H1 (cell line): Measurements from ENCODE around the gene ERG28.

Source experiments
- ATF3 ChIP-seq: IDR thresholded peaks from 2 replicates; pipeline ENCODE4 v1.6.1; 2011; ENCODE audit warnings: low read depth, mild to moderate bottlenecking, low read length; ENCODE audit not compliant: insufficient read depth
- CHD2 ChIP-seq: IDR thresholded peaks from 2 replicates; pipeline ENCODE4 v1.6.1; 2012; ENCODE audit warnings: low read length, improper control_type of control experiment
- CREB1 ChIP-seq: IDR thresholded peaks from 2 replicates; pipeline ENCODE4 v1.6.1; 2012; ENCODE audit warnings: inconsistent platforms
- EP300 ChIP-seq, 2 experiments: IDR thresholded peaks; 1 replicate in 1 of 2; 2 replicates in 1 of 2; pipeline ENCODE4 v1.6.1; 2011 to 2012; ENCODE audit warnings: low read depth in 2 of 2, low read length in 2 of 2, mild to moderate bottlenecking in 2 of 2, borderline replicate concordance in 1 of 2, inconsistent platforms in 1 of 2, moderate library complexity in 1 of 2
- GABPA ChIP-seq: IDR thresholded peaks from 2 replicates; pipeline ENCODE4 v1.6.1; 2011; ENCODE audit warnings: mild to moderate bottlenecking, low read length, moderate library complexity, borderline replicate concordance; ENCODE audit not compliant: insufficient read depth
- JUN ChIP-seq: IDR thresholded peaks from 2 replicates; pipeline ENCODE4 v1.6.1; 2011; ENCODE audit warnings: low read depth, mild to moderate bottlenecking, improper control_type of control experiment, low read length
- KDM4A ChIP-seq: IDR thresholded peaks from one replicate; pipeline ENCODE4 v1.7.1; 2012; ENCODE audit warnings: low read depth, mild to moderate bottlenecking, moderate library complexity, low read length, inconsistent platforms; ENCODE audit not compliant: severe bottlenecking
- POLR2A ChIP-seq, 2 experiments: IDR thresholded peaks; 1 replicate in 1 of 2; 2 replicates in 1 of 2; pipeline ENCODE4 v1.6.1; 2011; ENCODE audit warnings: low read depth in 2 of 2, low read length in 2 of 2, mild to moderate bottlenecking in 2 of 2; ENCODE audit errors: control extremely low read depth in 1 of 2
- SP1 ChIP-seq: IDR thresholded peaks from 2 replicates; pipeline ENCODE4 v1.6.1; 2011; ENCODE audit warnings: low read depth, low read length
- TCF12 ChIP-seq: IDR thresholded peaks from 2 replicates; pipeline ENCODE4 v1.6.1; 2011; ENCODE audit warnings: low read depth, mild to moderate bottlenecking, low read length
- USF2 ChIP-seq: IDR thresholded peaks from 2 replicates; pipeline ENCODE4 v1.6.1; 2011; ENCODE audit warnings: low read length, improper control_type of control experiment
- ZNF274 ChIP-seq: IDR thresholded peaks from 2 replicates; pipeline ENCODE4 v1.7.0; 2012; ENCODE audit warnings: low read length, borderline replicate concordance; ENCODE audit errors: extremely low read depth
- TF ChIP-seq, protein P1 (sequence below), 3 experiments: IDR thresholded peaks; 1 replicate in 2 of 3; 2 replicates in 1 of 3; pipeline versions ENCODE4 v1.5.1 to v1.6.1; 2011; ENCODE audit warnings: low read length in 3 of 3, mild to moderate bottlenecking in 3 of 3, inconsistent platforms in 2 of 3, low read depth in 1 of 3, moderate library complexity in 1 of 3; ENCODE audit not compliant: insufficient read depth in 1 of 3; ENCODE audit errors: control extremely low read depth in 1 of 3

DNA sequence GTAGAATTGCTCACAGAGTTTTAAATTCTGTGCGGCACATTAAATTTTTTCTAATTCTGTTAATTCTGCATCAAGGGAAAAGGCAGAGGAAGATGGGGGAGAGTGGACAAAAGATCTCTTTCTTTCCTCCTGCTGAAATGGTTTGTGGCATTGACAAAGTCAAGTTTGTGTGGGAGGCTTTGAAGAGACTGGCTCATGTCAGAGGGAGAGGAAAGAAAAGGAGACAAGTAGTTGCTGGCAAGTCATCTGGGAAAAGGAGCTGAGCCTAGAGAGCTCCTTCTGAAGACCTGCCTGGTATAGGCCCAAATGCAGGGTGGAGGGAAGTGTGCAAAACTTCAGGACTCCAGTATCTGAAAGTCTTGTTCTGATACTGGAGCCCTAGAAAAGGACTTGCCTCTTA, 36.7 kb upstream of the ERG28 start:
- TF ChIP-seq ZNF274 (no peak), JUN (no peak), CREB1 (no peak), POLR2A (IDR thresholded peaks at IDR 0.05; ENCODE audit: control extremely low read depth in 1 of 2, low read depth in 2 of 2, low read length in 2 of 2) (no peak), GABPA (no peak), CHD2 (no peak), TCF12 (no peak), KDM4A (no peak), ATF3 (no peak), EP300 (IDR thresholded peaks at IDR 0.05; ENCODE audit: borderline replicate concordance in 1 of 2, low read depth in 2 of 2, low read length in 2 of 2) (no peak), SP1 (no peak), USF2 (no peak)
- TF ChIP-seq, protein P1, sequence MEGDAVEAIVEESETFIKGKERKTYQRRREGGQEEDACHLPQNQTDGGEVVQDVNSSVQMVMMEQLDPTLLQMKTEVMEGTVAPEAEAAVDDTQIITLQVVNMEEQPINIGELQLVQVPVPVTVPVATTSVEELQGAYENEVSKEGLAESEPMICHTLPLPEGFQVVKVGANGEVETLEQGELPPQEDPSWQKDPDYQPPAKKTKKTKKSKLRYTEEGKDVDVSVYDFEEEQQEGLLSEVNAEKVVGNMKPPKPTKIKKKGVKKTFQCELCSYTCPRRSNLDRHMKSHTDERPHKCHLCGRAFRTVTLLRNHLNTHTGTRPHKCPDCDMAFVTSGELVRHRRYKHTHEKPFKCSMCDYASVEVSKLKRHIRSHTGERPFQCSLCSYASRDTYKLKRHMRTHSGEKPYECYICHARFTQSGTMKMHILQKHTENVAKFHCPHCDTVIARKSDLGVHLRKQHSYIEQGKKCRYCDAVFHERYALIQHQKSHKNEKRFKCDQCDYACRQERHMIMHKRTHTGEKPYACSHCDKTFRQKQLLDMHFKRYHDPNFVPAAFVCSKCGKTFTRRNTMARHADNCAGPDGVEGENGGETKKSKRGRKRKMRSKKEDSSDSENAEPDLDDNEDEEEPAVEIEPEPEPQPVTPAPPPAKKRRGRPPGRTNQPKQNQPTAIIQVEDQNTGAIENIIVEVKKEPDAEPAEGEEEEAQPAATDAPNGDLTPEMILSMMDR (IDR thresholded peaks at IDR 0.05; ENCODE audit: control extremely low read depth in 1 of 3, insufficient read depth in 1 of 3, low read depth in 1 of 3, low read length in 3 of 3): no peak
